Fibroblast of lung (primary cell): Measurements from ENCODE around the gene GRB2. TPM values are rescaled to one million over a fixed set of nuclear protein-coding genes. Genes with fewer than 3 reads are reported as not detected.
"Not testable (repeated sequence)": the region's sequence is repeated elsewhere in the genome, so short reads cannot be mapped to it uniquely, and the experiment has no call there.

Source experiments
- DNase-seq, 2 donors: peaks; one replicate each; pipeline versions ENCODE4 v3.0.0 to v3.0.0-alpha.2; 2010; ENCODE audit warnings: low read depth in 2 of 2
- H2AFZ ChIP-seq: 2 replicates; pipeline ENCODE4 v1.5.1; 2012; ENCODE audit warnings: low read length, control low read depth, inconsistent platforms
- H3K27ac ChIP-seq: 2 replicates; pipeline ENCODE4 v1.5.1; 2011; ENCODE audit warnings: low read length, control low read depth; ENCODE audit not compliant: insufficient read depth
- H3K27me3 ChIP-seq: 2 replicates; pipeline ENCODE4 v1.5.1; 2011; ENCODE audit warnings: mild to moderate bottlenecking, low read length; ENCODE audit not compliant: control insufficient read depth, insufficient read depth
- H3K36me3 ChIP-seq: 2 replicates; pipeline ENCODE4 v1.5.1; 2011; ENCODE audit warnings: low read length; ENCODE audit not compliant: control insufficient read depth, insufficient read depth
- H3K4me1 ChIP-seq: 2 replicates; pipeline ENCODE4 v1.5.1; 2011; ENCODE audit warnings: low read length; ENCODE audit not compliant: control insufficient read depth, insufficient read depth; ENCODE audit errors: extremely low read depth
- H3K4me2 ChIP-seq: 2 replicates; pipeline ENCODE4 v1.5.1; 2011; ENCODE audit warnings: low read length, control low read depth; ENCODE audit not compliant: insufficient read depth; ENCODE audit errors: extremely low read depth
- H3K4me3 ChIP-seq, 4 experiments: fragments of 200-600 bp in 1 of 4; sonication (generic) in 1 of 4; replicated peaks in 1 of 4; 2 replicates each; pipeline ENCODE4 v1.5.1; 2011 to 2016; ENCODE audit warnings: low read length in 4 of 4, low read depth in 3 of 4, mild to moderate bottlenecking in 3 of 4, control low read depth in 2 of 4, inconsistent platforms in 1 of 4, mixed read lengths in 1 of 4; ENCODE audit not compliant: insufficient read depth in 1 of 4; ENCODE audit errors: control extremely low read depth in 1 of 4
- H3K79me2 ChIP-seq: 2 replicates; pipeline ENCODE4 v1.5.1; 2012; ENCODE audit warnings: mild to moderate bottlenecking, low read length, inconsistent platforms; ENCODE audit not compliant: control insufficient read depth, insufficient read depth
- H3K9ac ChIP-seq: 2 replicates; pipeline ENCODE4 v1.5.1; 2011; ENCODE audit warnings: mild to moderate bottlenecking, low read length, control low read depth; ENCODE audit not compliant: insufficient read depth
- H3K9me3 ChIP-seq: 2 replicates; pipeline ENCODE4 v1.5.1; 2012; ENCODE audit warnings: low read depth, low read length; ENCODE audit not compliant: control insufficient read depth, insufficient read depth
- H4K20me1 ChIP-seq: 2 replicates; pipeline ENCODE4 v1.5.1; 2011; ENCODE audit warnings: low read length; ENCODE audit not compliant: control insufficient read depth, insufficient read depth; ENCODE audit errors: extremely low read depth
- CTCF ChIP-seq, 2 donors: IDR thresholded peaks in 1 of 2; conservative IDR thresholded peaks in 1 of 2; 1 replicate in 1 of 2; 2 replicates in 1 of 2; pipeline ENCODE4 v1.5.1; 2011 to 2012; ENCODE audit warnings: low read length in 2 of 2, control low read depth in 1 of 2, inconsistent platforms in 1 of 2, low read depth in 1 of 2, mild to moderate bottlenecking in 1 of 2
- EZH2 ChIP-seq: IDR thresholded peaks from 2 replicates; pipeline ENCODE4 v1.5.1; 2012; ENCODE audit warnings: low read length, control low read depth, mild to moderate bottlenecking; ENCODE audit errors: missing control alignments
- polyA minus RNA-seq: library from RNA; depleted of rRNA, polyadenylated mRNA; stranded (reverse); fragments of >200 nt; gene quantifications from 2 replicates; pipeline ENCODE4 v1.2.3, GENCODE V29; 2011; ENCODE audit warnings: low replicate concordance
- polyA plus RNA-seq, 2 donors: library from polyadenylated mRNA; depleted of rRNA in 1 of 2; stranded (reverse) in 1 of 2; unstranded in 1 of 2; fragments of >200 nt; gene quantifications; 2 replicates each; pipeline ENCODE4 v1.2.1, GENCODE V29; 2011 to 2012; ENCODE audit warnings: missing spikeins in 1 of 2
- total RNA-seq: library from RNA; depleted of rRNA; stranded (reverse); fragments of >200 nt; gene quantifications from 2 replicates; pipeline ENCODE4 v1.2.1, GENCODE V29; 2014

The GRB2 gene
- total RNA-seq (56.0 and 68.9 TPM in 2 replicates), polyA plus RNA-seq (69.7 and 79.8 TPM in 2 replicates), polyA minus RNA-seq (81.9 and 86.8 TPM in 2 replicates)
- polyA plus RNA-seq (2012): 67.0 and 75.7 TPM in 2 replicates

- Histone ChIP-seq H3K36me3 (no peaks in the 10 kb centered on the region), H3K9me3 (no peaks in the 10 kb centered on the region), H3K27me3 (no peaks in the 10 kb centered on the region), H3K27ac (peak within 1 kb of the TSS; percentile 84), H4K20me1 (no peaks in the 10 kb centered on the region), H3K4me1 (peaks cover 5% of the 10 kb centered on the region), H2AFZ (peak within 1 kb of the TSS; percentile 97), H3K4me2 (peak within 1 kb of the TSS; percentile 99), H3K4me3 (peak within 1 kb of the TSS; percentile 49 to 96 (median 94)), H3K79me2 (peaks cover 44% of the 10 kb centered on the region), H3K9ac (peak within 1 kb of the TSS; percentile 95)
- DNase-seq: peak; percentile 89 to 95
- TF ChIP-seq EZH2: no peak
- no peak for TF ChIP-seq CTCF (conservative IDR thresholded peaks at IDR 0.05 in 1 of 2, IDR thresholded peaks at IDR 0.05 in 1 of 2; ENCODE audit: low read depth in 1 of 2, low read length in 2 of 2)
Observed at GRCh38 chr17:75405365-75406221, at the start of gene GRB2. Gene GRB2, minus strand, starts transcription at chr17:75405678. Its CDS starts 12,050 bp downstream, at chr17:75393628.

- H2AFZ ChIP-seq, H3K9ac ChIP-seq, H3K9me3 ChIP-seq, DNase-seq, H4K20me1 ChIP-seq, H3K4me1 ChIP-seq, H3K79me2 ChIP-seq, H3K36me3 ChIP-seq, H3K27me3 ChIP-seq, H3K4me2 ChIP-seq, H3K27ac ChIP-seq, H3K4me3 ChIP-seq: not testable (repeated sequence)
Observed at GRCh38 chr17:75454672-75455071, 49.2 kb upstream of the GRB2 start.

- no peak for TF ChIP-seq EZH2
- TF ChIP-seq CTCF (conservative IDR thresholded peaks at IDR 0.05 in 1 of 2, IDR thresholded peaks at IDR 0.05 in 1 of 2; ENCODE audit: low read depth in 1 of 2, low read length in 2 of 2): no peak
- Histone ChIP-seq H3K36me3 (no peaks in the 10 kb centered on the region), H3K27me3 (no peaks in the 10 kb centered on the region), H3K9me3 (no peaks in the 10 kb centered on the region), H3K4me1 (no peaks in the 10 kb centered on the region), H2AFZ (no peak overlapping the region), H3K27ac (no peak overlapping the region), H4K20me1 (no peaks in the 10 kb centered on the region), H3K4me2 (no peak overlapping the region), H3K79me2 (peaks cover 3% of the 10 kb centered on the region), H3K9ac (no peak overlapping the region), H3K4me3 (no peak overlapping the region)
- DNase-seq: no peak
Observed at GRCh38 chr17:75454193-75454592, 48.7 kb upstream of the GRB2 start.
